GM23248 (cell line): ENCODE results near the gene GFPT1.

Experiments used
- EZH2 ChIP-seq: fragments of 200-600 bp; sonication (generic); IDR thresholded peaks from 2 replicates; pipeline ENCODE4 v1.6.1; 2018; ENCODE audit warnings: antibody characterized with exemption, mild to moderate bottlenecking; ENCODE audit not compliant: insufficient read depth, poor library complexity, severe bottlenecking
- EZH2phosphoT487 ChIP-seq: fragments of 200-600 bp; sonication (generic); IDR thresholded peaks from 2 replicates; pipeline ENCODE4 v1.6.1; 2018; ENCODE audit warnings: antibody characterized with exemption, moderate library complexity, mild to moderate bottlenecking, low read depth; ENCODE audit not compliant: insufficient read depth

DNA sequence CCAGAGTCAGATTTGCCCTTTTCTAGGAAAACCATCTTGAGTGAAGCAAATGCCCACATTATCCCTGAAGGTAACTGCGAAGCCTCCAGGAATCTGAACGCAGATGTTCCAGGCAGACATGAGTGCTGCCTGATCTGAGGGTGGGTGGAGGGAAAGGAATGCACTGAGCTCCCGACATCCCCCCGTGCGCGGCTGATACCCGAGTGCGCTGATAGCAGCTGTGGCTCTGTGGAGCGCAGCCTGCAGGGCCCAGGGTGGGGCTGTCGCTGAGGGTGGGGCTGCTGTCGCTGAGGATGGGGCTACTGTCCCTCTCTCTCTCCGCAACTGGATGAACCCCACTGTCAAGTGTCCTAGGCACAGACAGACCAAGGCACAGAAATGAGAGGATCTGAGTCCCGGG is 82.4 kb downstream of the GFPT1 start:
- TF ChIP-seq EZH2phosphoT487: no peak
- TF ChIP-seq EZH2: no peak
